NCI-H69 (cell line): ENCODE data around the gene PNMA1.
A peak's percentile ranks its signal among the peaks of the same experiment; 100 is the strongest.

Source experiments
- DNase-seq: peaks from one replicate; lab custom pipeline; 2025; lab: John Stamatoyannopoulos, UW

The PNMA1 gene

GRCh38 chr14:73713803-73714655 lies at the start of gene PNMA1:
Gene PNMA1, minus strand, starts transcription at chr14:73714384. Its CDS starts 745 bp downstream, at chr14:73713639.
- DNase-seq = peak; percentile 97

- peak; percentile 67 for DNase-seq
Measured at GRCh38 chr14:73763396-73763795, 49.2 kb upstream of the PNMA1 start.

GRCh38 chr14:73762375-73762822 lies 48.2 kb upstream of the PNMA1 start:
- DNase-seq = no peak

- no peak for DNase-seq
Measured at GRCh38 chr14:73761618-73762355, 47.6 kb upstream of the PNMA1 start.

- no peak for DNase-seq
Measured at GRCh38 chr14:73760598-73761586, 46.7 kb upstream of the PNMA1 start.

GRCh38 chr14:73759714-73760597 lies 45.8 kb upstream of the PNMA1 start:
- DNase-seq = peak; percentile 98

- peak; percentile 86 for DNase-seq
Measured at GRCh38 chr14:73759183-73759713, 45.1 kb upstream of the PNMA1 start.

GRCh38 chr14:73758392-73759182 lies 44.4 kb upstream of the PNMA1 start:
- DNase-seq = peak; percentile 86

GRCh38 chr14:73757876-73758391 lies 43.8 kb upstream of the PNMA1 start:
- DNase-seq = peak; percentile 65

GRCh38 chr14:73757381-73757780 lies 43.2 kb upstream of the PNMA1 start:
- no peak for DNase-seq

GRCh38 chr14:73755434-73756014 lies 41.3 kb upstream of the PNMA1 start:
- peak; percentile 47 for DNase-seq

- DNase-seq = no peak
Measured at GRCh38 chr14:73754911-73755360, 40.8 kb upstream of the PNMA1 start.

GRCh38 chr14:73753887-73754795 lies 40.0 kb upstream of the PNMA1 start:
- no peak for DNase-seq

GRCh38 chr14:73753124-73753886 lies 39.1 kb upstream of the PNMA1 start:
- DNase-seq = peak; percentile 57

- peak; percentile 84 for DNase-seq
Measured at GRCh38 chr14:73752297-73752992, 38.3 kb upstream of the PNMA1 start.

GRCh38 chr14:73751157-73751691 lies 37.0 kb upstream of the PNMA1 start:
- DNase-seq = no peak
